HepG2 (cell line): ENCODE results near the gene DCPS. TPM values are rescaled to one million over a fixed set of nuclear protein-coding genes. Genes with fewer than 3 reads are reported as not detected.

Experiments
- CREB1 ChIP-seq, 2 experiments: fragments of 450-650 bp in 1 of 2; IDR thresholded peaks; 2 replicates each; pipeline ENCODE4 v1.6.1; 2016 to 2017; ENCODE audit warnings: control low read depth in 1 of 2, mild to moderate bottlenecking in 1 of 2, missing compliant biosample characterization in 1 of 2, missing genetic modification characterization in 1 of 2
- ELF3 ChIP-seq: IDR thresholded peaks from 2 replicates; pipeline ENCODE4 v1.6.1; 2016; ENCODE audit warnings: missing genetic modification reagents, missing compliant biosample characterization
- FOXP4 ChIP-seq: sonication (generic); formaldehyde crosslinking; IDR thresholded peaks from 2 replicates; pipeline ENCODE4 v1.4.0; 2020; ENCODE audit warnings: missing genetic modification reagents
- FUBP1 ChIP-seq: sonication (generic); formaldehyde crosslinking; IDR thresholded peaks from 2 replicates; pipeline ENCODE4 v1.5.1; 2020; ENCODE audit warnings: missing genetic modification reagents, mild to moderate bottlenecking, borderline replicate concordance
- GMEB1 ChIP-seq: sonication (generic); formaldehyde crosslinking; IDR thresholded peaks from 2 replicates; pipeline ENCODE4 v1.5.1; 2020; ENCODE audit warnings: missing genetic modification reagents, mild to moderate bottlenecking, borderline replicate concordance
- HCFC1 ChIP-seq: fragments of 150-350 bp; IDR thresholded peaks from 2 replicates; pipeline ENCODE4 v1.6.1; 2014; ENCODE audit warnings: low read depth, low read length
- HDAC6 ChIP-seq: fragments of 200-600 bp; sonication (generic); IDR thresholded peaks from 2 replicates; pipeline ENCODE4 v1.7.0; 2017; ENCODE audit warnings: mild to moderate bottlenecking, antibody characterized with exemption, low read length, low read depth
- MAFK ChIP-seq, 2 experiments: IDR thresholded peaks in 1 of 2; conservative IDR thresholded peaks in 1 of 2; 2 replicates each; pipeline ENCODE4 v1.6.1; 2011; ENCODE audit warnings: improper control_type of control experiment in 2 of 2, low read length in 2 of 2
- ONECUT2 ChIP-seq: sonication (generic); formaldehyde crosslinking; IDR thresholded peaks from 2 replicates; pipeline ENCODE4 v1.4.0; 2020; ENCODE audit warnings: missing genetic modification reagents
- SMAD3 ChIP-seq: sonication (generic); formaldehyde crosslinking; IDR thresholded peaks from 2 replicates; pipeline ENCODE4 v1.4.0; 2020; ENCODE audit warnings: missing genetic modification reagents
- TP53 ChIP-seq: sonication (generic); formaldehyde crosslinking; conservative IDR thresholded peaks from 2 replicates; pipeline ENCODE4 v1.4.0; 2020; ENCODE audit warnings: missing genetic modification reagents
- XRCC5 ChIP-seq: fragments of 200-400 bp; formaldehyde crosslinking; optimal IDR thresholded peaks from 2 replicates; pipeline ENCODE3; 2017; ENCODE audit warnings: mild to moderate bottlenecking, low read length
- ZBTB44 ChIP-seq: sonication (generic); formaldehyde crosslinking; IDR thresholded peaks from 2 replicates; pipeline ENCODE4 v1.4.0; 2020; ENCODE audit warnings: missing genetic modification reagents
- ZC3H13 ChIP-seq: sonication (generic); formaldehyde crosslinking; IDR thresholded peaks from 2 replicates; pipeline ENCODE4 v1.8.1; 2023; ENCODE audit warnings: mild to moderate bottlenecking, missing genetic modification reagents, moderate library complexity
- ZFP37 ChIP-seq: sonication (generic); formaldehyde crosslinking; IDR thresholded peaks from 2 replicates; pipeline ENCODE4 v1.4.0; 2020; ENCODE audit warnings: missing genetic modification reagents, borderline replicate concordance
- ZNF138 ChIP-seq: sonication (generic); formaldehyde crosslinking; IDR thresholded peaks from 2 replicates; pipeline ENCODE4 v1.5.0; 2020; ENCODE audit warnings: mild to moderate bottlenecking, low read depth, missing genetic modification reagents
- ZNF367 ChIP-seq: sonication (generic); formaldehyde crosslinking; IDR thresholded peaks from 2 replicates; pipeline ENCODE4 v1.4.0; 2020; ENCODE audit warnings: missing genetic modification reagents, borderline replicate concordance
- ZNF431 ChIP-seq: sonication (generic); formaldehyde crosslinking; IDR thresholded peaks from 2 replicates; pipeline ENCODE4 v1.9.0; 2022; ENCODE audit warnings: missing genetic modification reagents, low read depth, mild to moderate bottlenecking, borderline replicate concordance
- ZNF558 ChIP-seq: sonication (generic); formaldehyde crosslinking; IDR thresholded peaks from 2 replicates; pipeline ENCODE4 v1.9.0; 2022; ENCODE audit warnings: mild to moderate bottlenecking, missing genetic modification reagents, borderline replicate concordance
- ZNF75D ChIP-seq: sonication (generic); formaldehyde crosslinking; IDR thresholded peaks from 2 replicates; pipeline ENCODE4 v1.8.1; 2023; ENCODE audit warnings: missing genetic modification reagents, mild to moderate bottlenecking, borderline replicate concordance
- ZNF761 ChIP-seq: sonication (generic); formaldehyde crosslinking; conservative IDR thresholded peaks from 2 replicates; pipeline ENCODE4 v1.4.0; 2020; ENCODE audit warnings: mild to moderate bottlenecking, missing genetic modification reagents
- ZNF792 ChIP-seq: IDR thresholded peaks from 2 replicates; pipeline ENCODE4 v1.6.1; 2016
- polyA plus RNA-seq, 8 experiments: library from polyadenylated mRNA; depleted of rRNA in 3 of 8; stranded (reverse) in 7 of 8; unstranded in 1 of 8; fragments of >200 nt; fragmentation: Illumina TruSeq in 4 of 8; extraction: Trizol in 4 of 8; gene quantifications; 2 replicates each; pipeline versions ENCODE4 v1.2.1 to v1.2.3, GENCODE V29; 2011 to 2016; ENCODE audit warnings: low read depth in 4 of 8, missing spikeins in 1 of 8, mixed read lengths in 1 of 8; ENCODE audit not compliant: insufficient read depth in 1 of 8
- total RNA-seq, 5 experiments: library from RNA; depleted of rRNA; stranded (reverse); fragments of >200 nt; fragmentation: Illumina TruSeq; extraction: Trizol; gene quantifications; 2 replicates each; pipeline ENCODE4 v1.2.3, GENCODE V29; 2016; ENCODE audit warnings: low read depth in 1 of 5
- TF ChIP-seq, protein P1 (sequence below): IDR thresholded peaks from 2 replicates; pipeline ENCODE4 v1.6.1; 2016

The DCPS gene
- total and polyA plus RNA-seq, 2 of the 13 experiments (the other 11 are each of a cell fraction or from before 2014, with no cell fraction given): 21.9 to 22.5 TPM

GRCh38 chr11:126355324-126355925, 51.6 kb downstream of the DCPS start, which contains the start of gene ST3GAL4 (continued):
- TF ChIP-seq GMEB1 (CRISPR knock-in tag) (no peak), HCFC1 (no peak), SMAD3 (CRISPR knock-in tag) (no peak), FOXP4 (no peak), ZNF431 (CRISPR knock-in tag) (no peak), ZNF792 (CRISPR knock-in tag) (0 out of 2 replicates have a peak, but pooled peaks have one; percentile 22), ZNF75D (CRISPR knock-in tag) (no peak), ZFP37 (CRISPR knock-in tag) (no peak), HDAC6 (no peak), ZNF558 (CRISPR knock-in tag) (no peak), ONECUT2 (CRISPR knock-in tag) (no peak), ELF3 (CRISPR knock-in tag) (peak; percentile 17; the same call in 1 of the 2 replicates), ZBTB44 (no peak), ZNF761 (CRISPR knock-in tag) (no peak), XRCC5 (no peak), ZNF367 (CRISPR knock-in tag) (no peak), ZC3H13 (CRISPR knock-in tag) (no peak), FUBP1 (CRISPR knock-in tag) (no peak), MAFK (conservative IDR thresholded peaks at IDR 0.05 in 1 of 2, IDR thresholded peaks at IDR 0.05 in 1 of 2; ENCODE audit: low read length in 2 of 2) (no peak), ZNF138 (no peak), CREB1 (IDR thresholded peaks at IDR 0.05) (no peak), CREB1 (CRISPR knock-in tag; IDR thresholded peaks at IDR 0.05) (no peak), TP53 (CRISPR knock-in tag) (no peak)
- TF ChIP-seq, protein P1, sequence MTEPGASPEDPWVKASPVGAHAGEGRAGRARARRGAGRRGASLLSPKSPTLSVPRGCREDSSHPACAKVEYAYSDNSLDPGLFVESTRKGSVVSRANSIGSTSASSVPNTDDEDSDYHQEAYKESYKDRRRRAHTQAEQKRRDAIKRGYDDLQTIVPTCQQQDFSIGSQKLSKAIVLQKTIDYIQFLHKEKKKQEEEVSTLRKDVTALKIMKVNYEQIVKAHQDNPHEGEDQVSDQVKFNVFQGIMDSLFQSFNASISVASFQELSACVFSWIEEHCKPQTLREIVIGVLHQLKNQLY (CRISPR knock-in tag): no peak
